Endodermal cell (in vitro differentiated cells): ENCODE measurements around the gene KRT2. TPM values are rescaled to one million over a fixed set of nuclear protein-coding genes. Genes with fewer than 3 reads are reported as not detected.

Source experiments
- DNase-seq: peaks from one replicate; pipeline ENCODE4 v3.0.0-alpha.2; 2017
- H3K27ac ChIP-seq: 2 replicates; pipeline ENCODE4 v1.5.1; 2013; ENCODE audit warnings: mild to moderate bottlenecking, low read depth, low read length, moderate library complexity
- H3K27me3 ChIP-seq: 2 replicates; pipeline ENCODE4 v1.6.1; 2013; ENCODE audit warnings: mild to moderate bottlenecking, low read length, moderate library complexity; ENCODE audit not compliant: insufficient read depth, control insufficient read depth, poor library complexity, severe bottlenecking
- H3K36me3 ChIP-seq: 2 replicates; pipeline ENCODE4 v1.7.0; 2013; ENCODE audit warnings: mild to moderate bottlenecking, low read length, moderate library complexity; ENCODE audit not compliant: control insufficient read depth, insufficient read depth
- H3K4me1 ChIP-seq: one replicate; pipeline ENCODE4 v1.7.0; 2013; ENCODE audit warnings: low read length; ENCODE audit not compliant: control insufficient read depth, insufficient read depth
- H3K4me3 ChIP-seq: 2 replicates; pipeline ENCODE4 v1.5.1; 2013; ENCODE audit warnings: mild to moderate bottlenecking, low read length, moderate library complexity
- H3K9ac ChIP-seq: 2 replicates; pipeline ENCODE4 v1.6.1; 2013; ENCODE audit warnings: mild to moderate bottlenecking, low read length, moderate library complexity; ENCODE audit not compliant: poor library complexity, severe bottlenecking; ENCODE audit errors: extremely low read depth
- H3K9me3 ChIP-seq: 2 replicates; pipeline ENCODE4 v1.6.1; 2013; ENCODE audit warnings: mild to moderate bottlenecking, low read length, moderate library complexity; ENCODE audit not compliant: control insufficient read depth
- H3K27ac Mint-ChIP-seq: 2 replicates; pipeline ENCODE4 v1.8.0; 2020; ENCODE audit warnings: mixed read lengths
- H3K27me3 Mint-ChIP-seq: 2 replicates; pipeline ENCODE4 v1.8.0; 2021; ENCODE audit warnings: mild to moderate bottlenecking, mixed read lengths; ENCODE audit not compliant: insufficient read depth
- H3K36me3 Mint-ChIP-seq: 2 replicates; pipeline ENCODE4 v1.8.0; 2020; ENCODE audit warnings: low read depth, mixed read lengths
- H3K4me1 Mint-ChIP-seq: 2 replicates; pipeline ENCODE4 v1.8.0; 2020; ENCODE audit warnings: mixed read lengths
- H3K4me3 Mint-ChIP-seq: 2 replicates; pipeline ENCODE4 v1.8.0; 2020; ENCODE audit warnings: mild to moderate bottlenecking, moderate library complexity, mixed read lengths
- H3K9me3 Mint-ChIP-seq: 2 replicates; pipeline ENCODE4 v1.8.0; 2020; ENCODE audit warnings: mild to moderate bottlenecking, mixed read lengths
- WGBS, 2 experiments: methylation state at CpG; one replicate each; pipeline versions ENCODE4 v1.1.5 to v1.1.7; 2013; ENCODE audit warnings: missing lambda C conversion rate in 2 of 2, mixed read lengths in 1 of 2; ENCODE audit not compliant: insufficient coverage in 1 of 2, insufficient read length in 1 of 2; 5-methylcytosine and 5-hydroxymethylcytosine counted together
- total RNA-seq, 2 donors: library from RNA; stranded (reverse); fragmentation: NEBNext Ultra II Directional in 1 of 2; extraction: Animal tissue kit (Norgen Biotek cat#: 25700) in 1 of 2; gene quantifications; 2 replicates in 1 of 2; 3 replicates in 1 of 2; pipeline ENCODE4 v1.2.1, GENCODE V29; 2021
- TF ChIP-seq, protein P1 (sequence below): fragments of 200-600 bp; sonication (generic); conservative IDR thresholded peaks from 2 replicates; pipeline ENCODE4 v1.5.0; 2021; ENCODE audit warnings: antibody characterized with exemption, mild to moderate bottlenecking

Gene KRT2
- total RNA-seq, 2 donors from 2014 or later = not detected

GRCh38 chr12:52686756-52687487 is 34.9 kb upstream of the KRT2 start:
- no peak overlapping the region for H3K27ac ChIP-seq
- no peak for DNase-seq
- TF ChIP-seq, protein P1, sequence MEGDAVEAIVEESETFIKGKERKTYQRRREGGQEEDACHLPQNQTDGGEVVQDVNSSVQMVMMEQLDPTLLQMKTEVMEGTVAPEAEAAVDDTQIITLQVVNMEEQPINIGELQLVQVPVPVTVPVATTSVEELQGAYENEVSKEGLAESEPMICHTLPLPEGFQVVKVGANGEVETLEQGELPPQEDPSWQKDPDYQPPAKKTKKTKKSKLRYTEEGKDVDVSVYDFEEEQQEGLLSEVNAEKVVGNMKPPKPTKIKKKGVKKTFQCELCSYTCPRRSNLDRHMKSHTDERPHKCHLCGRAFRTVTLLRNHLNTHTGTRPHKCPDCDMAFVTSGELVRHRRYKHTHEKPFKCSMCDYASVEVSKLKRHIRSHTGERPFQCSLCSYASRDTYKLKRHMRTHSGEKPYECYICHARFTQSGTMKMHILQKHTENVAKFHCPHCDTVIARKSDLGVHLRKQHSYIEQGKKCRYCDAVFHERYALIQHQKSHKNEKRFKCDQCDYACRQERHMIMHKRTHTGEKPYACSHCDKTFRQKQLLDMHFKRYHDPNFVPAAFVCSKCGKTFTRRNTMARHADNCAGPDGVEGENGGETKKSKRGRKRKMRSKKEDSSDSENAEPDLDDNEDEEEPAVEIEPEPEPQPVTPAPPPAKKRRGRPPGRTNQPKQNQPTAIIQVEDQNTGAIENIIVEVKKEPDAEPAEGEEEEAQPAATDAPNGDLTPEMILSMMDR = no peak
- no peak overlapping the region for H3K9ac ChIP-seq
- peaks cover 75% of the 10 kb centered on the region for H3K27me3 ChIP-seq
- no peaks in the 10 kb centered on the region for H3K4me1 ChIP-seq
- no peaks in the 10 kb centered on the region for H3K9me3 ChIP-seq
- no peaks in the 10 kb centered on the region for H3K36me3 ChIP-seq
- peaks cover 4% of the 10 kb centered on the region for H3K4me1 Mint-ChIP-seq
- no peak overlapping the region for H3K27ac Mint-ChIP-seq
- no peaks in the 10 kb centered on the region for H3K36me3 Mint-ChIP-seq
- peaks cover 71% of the 10 kb centered on the region for H3K27me3 Mint-ChIP-seq
- no peak overlapping the region for H3K4me3 Mint-ChIP-seq
- H3K4me3 ChIP-seq = no peak overlapping the region
- H3K9me3 Mint-ChIP-seq = no peaks in the 10 kb centered on the region
- WGBS, 2 experiments = 84 to 85% methylated on average over 7 to 9 of the region's 9 CpGs

DNA sequence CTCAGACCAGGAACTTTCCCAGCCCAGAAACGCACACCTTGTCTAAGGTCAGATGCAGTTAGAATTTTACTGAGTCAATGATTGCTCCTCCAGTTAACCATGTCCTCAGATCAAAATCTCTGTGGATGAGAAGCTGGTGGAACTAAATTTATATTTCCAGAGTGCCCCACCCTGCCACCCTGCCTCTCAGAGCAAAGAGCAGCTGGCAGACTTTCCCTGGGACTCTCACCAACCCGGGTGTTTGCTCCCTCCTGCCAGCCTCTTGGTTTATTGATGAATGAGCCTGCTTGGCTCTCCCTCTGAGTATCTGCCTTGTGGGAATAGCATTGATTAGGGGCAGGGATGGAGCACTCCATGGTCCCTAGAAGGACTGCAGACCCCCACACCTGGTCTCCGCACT is 34.1 kb upstream of the KRT2 start:
- H3K9ac ChIP-seq = no peak overlapping the region
- H3K4me1 ChIP-seq = no peaks in the 10 kb centered on the region
- H3K27ac ChIP-seq = no peak overlapping the region
- TF ChIP-seq, protein P1 = no peak
- Mint-ChIP-seq H3K27ac (no peak overlapping the region), H3K4me1 (peaks cover 4% of the 10 kb centered on the region), H3K9me3 (no peaks in the 10 kb centered on the region), H3K27me3 (peaks cover 63% of the 10 kb centered on the region), H3K36me3 (no peaks in the 10 kb centered on the region), H3K4me3 (no peak overlapping the region)
- H3K9me3 ChIP-seq = no peaks in the 10 kb centered on the region
- DNase-seq = no peak
- no peaks in the 10 kb centered on the region for H3K36me3 ChIP-seq
- H3K27me3 ChIP-seq = peaks cover 66% of the 10 kb centered on the region
- no peak overlapping the region for H3K4me3 ChIP-seq
- 86 to 95% methylated on average over 2 to 3 of the region's 3 CpGs for WGBS, 2 experiments

GRCh38 chr12:52685406-52685890 is 33.4 kb upstream of the KRT2 start:
- H3K9me3 ChIP-seq = no peaks in the 10 kb centered on the region
- 62 to 84% methylated on average over 2 to 6 of the region's 6 CpGs for WGBS, 2 experiments
- H3K27me3 Mint-ChIP-seq = peaks cover 59% of the 10 kb centered on the region

More at GRCh38 chr12:52685406-52685890, 33.4 kb upstream of the KRT2 start:
- no peaks in the 10 kb centered on the region for H3K36me3 Mint-ChIP-seq
- Histone ChIP-seq H3K4me3 (no peak overlapping the region), H3K27me3 (peaks cover 62% of the 10 kb centered on the region), H3K36me3 (no peaks in the 10 kb centered on the region), H3K9ac (no peak overlapping the region), H3K4me1 (no peaks in the 10 kb centered on the region), H3K27ac (no peak overlapping the region)
- no peaks in the 10 kb centered on the region for H3K4me1 Mint-ChIP-seq
- no peak overlapping the region for H3K27ac Mint-ChIP-seq
- TF ChIP-seq, protein P1 = no peak
- no peaks in the 10 kb centered on the region for H3K9me3 Mint-ChIP-seq
- no peak overlapping the region for H3K4me3 Mint-ChIP-seq
- no peak for DNase-seq
